DND-41 (cell line): ENCODE measurements around the gene COA8.

Experiments
- ATAC-seq: fragments of 200-7000 bp; cut with Tn5 transposase; 3 replicates; pipeline ENCODE4 v1.9.1; 2021; ENCODE audit warnings: low read depth; ENCODE audit not compliant: insufficient read depth
- DNase-seq: peaks from one replicate; pipeline ENCODE4 v3.0.0-alpha.2; 2020
- H2AFZ ChIP-seq: 2 replicates; pipeline ENCODE4 v1.6.0; 2012; ENCODE audit warnings: low read depth, low read length
- H3K27ac ChIP-seq: 2 replicates; pipeline ENCODE4 v1.5.1; 2012; ENCODE audit warnings: low read length, inconsistent platforms
- H3K27me3 ChIP-seq: fragments of 200-600 bp; sonication (generic); 2 replicates; pipeline ENCODE4 v1.6.0; 2012; ENCODE audit warnings: low read length, mild to moderate bottlenecking, inconsistent platforms; ENCODE audit not compliant: insufficient read depth, poor library complexity
- H3K36me3 ChIP-seq: 2 replicates; pipeline ENCODE4 v1.5.1; 2012; ENCODE audit warnings: low read length, inconsistent platforms; ENCODE audit not compliant: insufficient read depth
- H3K4me1 ChIP-seq: 2 replicates; pipeline ENCODE4 v1.5.1; 2012; ENCODE audit warnings: mild to moderate bottlenecking, low read length; ENCODE audit not compliant: insufficient read depth
- H3K4me2 ChIP-seq: 2 replicates; pipeline ENCODE4 v1.6.0; 2012; ENCODE audit warnings: mild to moderate bottlenecking, moderate library complexity, low read length, inconsistent platforms; ENCODE audit not compliant: insufficient read depth
- H3K4me3 ChIP-seq, 2 experiments: fragments of 200-600 bp in 1 of 2; shearing (Covaris generic) in 1 of 2; 2 replicates each; pipeline ENCODE4 v1.5.1; 2012 to 2016; ENCODE audit warnings: inconsistent platforms in 2 of 2, low read length in 2 of 2, mild to moderate bottlenecking in 2 of 2, low read depth in 1 of 2, moderate library complexity in 1 of 2
- H3K79me2 ChIP-seq: 2 replicates; pipeline ENCODE4 v1.6.0; 2012; ENCODE audit warnings: low read length, inconsistent platforms; ENCODE audit not compliant: insufficient read depth
- H3K9ac ChIP-seq: 2 replicates; pipeline ENCODE4 v1.6.0; 2012; ENCODE audit warnings: low read depth, mild to moderate bottlenecking, inconsistent platforms, low read length, moderate library complexity
- H3K9me3 ChIP-seq: 2 replicates; pipeline ENCODE4 v1.5.1; 2012; ENCODE audit warnings: low read length, moderate library complexity, mild to moderate bottlenecking, inconsistent platforms; ENCODE audit not compliant: insufficient read depth, severe bottlenecking
- H4K20me1 ChIP-seq: 2 replicates; pipeline ENCODE4 v1.6.0; 2012; ENCODE audit warnings: low read length; ENCODE audit not compliant: insufficient read depth
- EZH2 ChIP-seq: IDR thresholded peaks from 3 replicates; pipeline ENCODE4 v1.6.1; 2012; ENCODE audit warnings: borderline replicate concordance, low read depth, mild to moderate bottlenecking, moderate library complexity, low read length, inconsistent platforms; ENCODE audit not compliant: severe bottlenecking
- TF ChIP-seq, protein P1 (sequence below): IDR thresholded peaks from 2 replicates; pipeline ENCODE4 v1.5.1; 2012; ENCODE audit warnings: borderline replicate concordance, low read length, moderate library complexity, mild to moderate bottlenecking; ENCODE audit not compliant: poor library complexity, severe bottlenecking; ENCODE audit errors: extremely low read depth

The COA8 gene

DNA sequence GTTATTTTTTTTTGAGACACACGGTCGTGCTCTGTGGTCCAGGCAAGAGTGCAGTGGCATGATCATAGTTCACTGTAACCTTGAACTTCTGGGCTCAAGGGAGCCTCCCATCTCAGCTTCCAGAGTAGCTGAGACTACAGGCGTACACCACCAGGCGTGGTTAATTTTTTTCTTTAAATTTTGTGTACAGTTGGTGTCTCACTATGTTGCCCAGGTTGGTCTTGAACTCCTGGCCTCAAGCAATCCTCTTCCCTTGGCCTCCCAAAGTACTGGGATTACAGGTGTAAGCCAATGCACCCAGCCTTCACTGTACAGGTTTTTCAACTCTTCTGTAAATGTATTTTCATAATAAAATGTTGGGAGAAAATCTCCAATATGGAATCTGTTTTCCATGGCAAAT lies 60.5 kb downstream of the COA8 start:
- TF ChIP-seq EZH2: no peak
- TF ChIP-seq, protein P1, sequence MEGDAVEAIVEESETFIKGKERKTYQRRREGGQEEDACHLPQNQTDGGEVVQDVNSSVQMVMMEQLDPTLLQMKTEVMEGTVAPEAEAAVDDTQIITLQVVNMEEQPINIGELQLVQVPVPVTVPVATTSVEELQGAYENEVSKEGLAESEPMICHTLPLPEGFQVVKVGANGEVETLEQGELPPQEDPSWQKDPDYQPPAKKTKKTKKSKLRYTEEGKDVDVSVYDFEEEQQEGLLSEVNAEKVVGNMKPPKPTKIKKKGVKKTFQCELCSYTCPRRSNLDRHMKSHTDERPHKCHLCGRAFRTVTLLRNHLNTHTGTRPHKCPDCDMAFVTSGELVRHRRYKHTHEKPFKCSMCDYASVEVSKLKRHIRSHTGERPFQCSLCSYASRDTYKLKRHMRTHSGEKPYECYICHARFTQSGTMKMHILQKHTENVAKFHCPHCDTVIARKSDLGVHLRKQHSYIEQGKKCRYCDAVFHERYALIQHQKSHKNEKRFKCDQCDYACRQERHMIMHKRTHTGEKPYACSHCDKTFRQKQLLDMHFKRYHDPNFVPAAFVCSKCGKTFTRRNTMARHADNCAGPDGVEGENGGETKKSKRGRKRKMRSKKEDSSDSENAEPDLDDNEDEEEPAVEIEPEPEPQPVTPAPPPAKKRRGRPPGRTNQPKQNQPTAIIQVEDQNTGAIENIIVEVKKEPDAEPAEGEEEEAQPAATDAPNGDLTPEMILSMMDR: no peak

DNA sequence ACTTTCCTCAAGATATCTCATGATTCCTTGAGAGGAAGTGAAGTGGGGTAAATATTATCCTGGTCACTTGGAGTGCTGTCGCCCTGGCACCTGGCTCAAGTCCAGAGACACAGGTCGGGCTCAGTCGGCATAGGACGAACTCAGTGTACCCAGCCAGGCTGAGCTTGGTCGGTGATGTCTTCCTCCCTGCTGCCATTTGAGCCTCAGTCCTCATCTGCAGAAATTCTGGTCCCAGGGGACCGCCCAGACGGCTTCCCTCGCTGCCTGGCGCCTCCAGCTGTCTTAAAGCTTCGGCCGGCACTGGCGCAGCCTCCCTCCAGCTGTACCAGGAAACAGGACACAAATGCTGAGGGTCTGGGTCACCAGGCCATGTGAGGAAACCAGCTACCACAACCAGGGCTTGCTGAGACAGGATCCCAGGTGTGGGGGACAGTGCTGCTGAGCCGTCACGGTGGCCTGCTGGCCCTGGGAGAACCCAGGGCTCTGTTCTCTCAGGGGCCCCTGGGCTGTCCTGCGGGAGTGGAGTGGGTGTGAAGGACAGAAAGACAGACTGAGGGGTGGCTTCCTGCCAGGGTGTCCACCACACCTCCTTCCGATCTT lies 61.2 kb downstream of the COA8 start:
- Histone ChIP-seq H3K4me1 (peaks cover 40% of the 10 kb centered on the region), H3K79me2 (no peaks in the 10 kb centered on the region), H3K27ac (no peak overlapping the region), H3K27me3 (no peaks in the 10 kb centered on the region), H4K20me1 (peaks cover 4% of the 10 kb centered on the region; the same call in 1 of the 2 replicates), H3K4me2 (peak overlapping the region; percentile 57), H3K36me3 (no peaks in the 10 kb centered on the region), H3K9ac (no peak overlapping the region), H3K4me3 (no peak overlapping the region), H3K9me3 (no peaks in the 10 kb centered on the region), H2AFZ (no peak overlapping the region)
- ATAC-seq (no peak), DNase-seq (no peak)
- TF ChIP-seq, protein P1: no peak
- no peak for TF ChIP-seq EZH2

More for the DNA sequence above, 60.5 kb downstream of the COA8 start:
- H2AFZ ChIP-seq: no peak overlapping the region
- ATAC-seq (no peak), DNase-seq (no peak)
- H3K4me2 ChIP-seq: no peak overlapping the region
- H3K4me3 ChIP-seq: no peak overlapping the region
- no peaks in the 10 kb centered on the region for H3K79me2 ChIP-seq
- H3K4me1 ChIP-seq: peaks cover 37% of the 10 kb centered on the region
- no peak overlapping the region for H3K27ac ChIP-seq
- H3K9me3 ChIP-seq: no peaks in the 10 kb centered on the region
- H3K9ac ChIP-seq: no peak overlapping the region
- no peaks in the 10 kb centered on the region for H3K36me3 ChIP-seq
- H3K27me3 ChIP-seq: no peaks in the 10 kb centered on the region
- H4K20me1 ChIP-seq: peaks cover 4% of the 10 kb centered on the region; the same call in 1 of the 2 replicates

DNA sequence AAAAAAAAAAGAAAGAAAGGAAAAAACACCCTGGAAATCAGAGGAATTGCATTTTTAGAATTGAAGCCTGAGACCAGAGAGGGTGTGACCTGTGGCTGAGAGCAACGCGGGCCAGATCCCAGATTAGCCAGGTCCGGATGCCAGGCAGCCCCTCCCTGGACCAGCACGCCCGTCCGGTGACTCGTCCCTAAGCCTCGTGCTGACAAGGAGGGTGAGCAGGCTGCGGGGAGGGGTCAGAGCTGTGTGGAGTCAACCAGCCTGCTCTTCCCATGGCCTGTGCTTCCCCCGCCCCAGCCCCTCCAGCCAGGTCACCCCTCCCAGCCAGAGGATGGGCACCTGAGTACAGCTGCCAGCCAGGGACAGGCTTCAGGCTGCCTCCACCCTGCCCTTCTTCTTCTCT lies 62.1 kb downstream of the COA8 start:
- ATAC-seq (peak; percentile 9; the same call in 2 of the 3 replicates), DNase-seq (no peak)
- H4K20me1 ChIP-seq: peaks cover 5% of the 10 kb centered on the region; the same call in 1 of the 2 replicates
- 0 out of 2 replicates have a peak overlapping the region, but pooled peaks have one; percentile 22 for H2AFZ ChIP-seq
- peaks cover 40% of the 10 kb centered on the region for H3K4me1 ChIP-seq
- no peaks in the 10 kb centered on the region for H3K9me3 ChIP-seq
- peak overlapping the region; percentile 57 for H3K4me2 ChIP-seq
- peaks cover 9% of the 10 kb centered on the region for H3K79me2 ChIP-seq
- no peak overlapping the region for H3K27ac ChIP-seq
- peak overlapping the region in 1 of 2 experiments; percentile 36; a peak in 2 of 4 replicates for H3K4me3 ChIP-seq
- no peak for TF ChIP-seq EZH2
- TF ChIP-seq, protein P1: no peak
- H3K9ac ChIP-seq: no peak overlapping the region
- peaks cover 4% of the 10 kb centered on the region; the same call in 1 of the 2 replicates for H3K36me3 ChIP-seq
- H3K27me3 ChIP-seq: no peaks in the 10 kb centered on the region
